ENCODE results near the gene ICAM4. TPM values are rescaled to one million over a fixed set of nuclear protein-coding genes. Genes with fewer than 3 reads are reported as not detected.

The ICAM4 gene
- total and polyA plus RNA-seq, 2 of the 13 experiments (the other 11 are each of a cell fraction or from before 2014, with no cell fraction given): 2.9 to 4.0 TPM

DNA sequence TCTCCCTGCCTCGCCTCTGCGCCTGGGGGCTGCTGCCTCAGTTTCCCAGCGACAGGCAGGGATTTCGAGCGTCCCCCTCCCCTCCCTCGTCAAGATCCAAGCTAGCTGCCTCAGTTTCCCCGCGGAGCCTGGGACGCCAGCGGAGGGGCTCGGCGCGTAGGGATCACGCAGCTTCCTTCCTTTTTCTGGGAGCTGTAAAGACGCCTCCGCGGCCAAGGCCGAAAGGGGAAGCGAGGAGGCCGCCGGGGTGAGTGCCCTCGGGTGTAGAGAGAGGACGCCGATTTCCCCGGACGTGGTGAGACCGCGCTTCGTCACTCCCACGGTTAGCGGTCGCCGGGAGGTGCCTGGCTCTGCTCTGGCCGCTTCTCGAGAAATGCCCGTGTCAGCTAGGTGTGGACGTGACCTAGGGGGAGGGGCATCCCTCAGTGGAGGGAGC is 16.6 kb upstream of the ICAM4 start:
- peak overlapping the region; percentile 87 for H3K4me2 ChIP-seq (ENCODE audit: low read depth, low read length)
- ChIA-PET CTCF (ENCODE audit: low intra/inter-chr PET ratio, low total read pairs) (interaction anchor here (3.6 kb wide), 1 partner anchor 119 kb away, joined by 47 read pairs; no protein-coding TSS in a partner anchor), POLR2A (interaction anchor here (0.7 to 6.5 kb wide), 14 partner anchors 10 to 139 kb away, joined by 3 to 149 read pairs (median 10); partner anchors contain the start of genes CDC37, ICAM4, ICAM5 and MRPL4)
- H4K20me1 ChIP-seq (ENCODE audit: insufficient read depth, low read length): no peaks in the 10 kb centered on the region
- peak overlapping the region; percentile 68 to 81 (median 76) for H3K4me3 ChIP-seq (replicated peaks in 1 of 3; ENCODE audit: insufficient read depth in 1 of 3, low read depth in 2 of 3, low read length in 3 of 3)
- in situ Hi-C loops (cut with HindIII; ENCODE audit: extremely low pct_ligation_motif_present, low pct_unique_long_range_greater_than_20kb): loop anchor here (5.0 kb wide), 1 partner anchor 122 kb away; no protein-coding TSS in a partner anchor
- peak overlapping the region; percentile 79 for H3K9ac ChIP-seq (ENCODE audit: insufficient read depth, low read depth, low read length)
- H2AFZ ChIP-seq (ENCODE audit: low read length): no peak overlapping the region
- FAIRE-seq: no peak
- peak; percentile 14 for ATAC-seq
- no peaks in the 10 kb centered on the region for H3K27me3 ChIP-seq (ENCODE audit: control insufficient read depth in 1 of 2, insufficient read depth in 2 of 2, low read length in 2 of 2)
- H3K79me2 ChIP-seq (ENCODE audit: insufficient read depth, low read length): peaks cover 28% of the 10 kb centered on the region
- no peaks in the 10 kb centered on the region for H3K9me3 ChIP-seq (ENCODE audit: low read length)
- BruUV-seq (replicated peaks): no TSS peak
- WGBS (ENCODE audit: low lambda C conversion rate): 66% methylated on average over 27 of the region's 37 CpGs
- peak overlapping the region; percentile 85 for H3K27ac ChIP-seq (ENCODE audit: extremely low read length, insufficient read depth, low read length)
- DNase-seq (ENCODE audit: low spot score): no peak
- peaks cover 5 to 13% of the 10 kb centered on the region in 2 experiments; a peak in 3 of 5 replicates for H3K36me3 ChIP-seq (replicated peaks in 1 of 2; ENCODE audit: control insufficient read depth in 1 of 2, insufficient read depth in 2 of 2, low read length in 2 of 2)
- H3K4me1 ChIP-seq (ENCODE audit: insufficient read depth, low read length): peaks cover 65% of the 10 kb centered on the region
- intact Hi-C loops (cut with micrococcal nuclease; ENCODE audit: unreplicated experiment): loop anchor here (2.0 kb wide), 1 partner anchor 17 kb away; the partner anchor contains the start of gene ICAM4
- TF ChIP-seq TP53 (CRISPR knock-in tag; conservative IDR thresholded peaks at IDR 0.05): no peak
- TF ChIP-seq ZNF263 (CRISPR knock-in tag; IDR thresholded peaks at IDR 0.05): no peak
- TF ChIP-seq AGO2 (optimal IDR thresholded peaks at IDR 0.05; ENCODE audit: low read depth, low read length): peak; percentile 31
- TF ChIP-seq SRSF4 (IDR thresholded peaks at IDR 0.05; ENCODE audit: low read depth, low read length, poor library complexity, severe bottlenecking): no peak
- no peak for TF ChIP-seq ZNF570 (CRISPR knock-in tag; IDR thresholded peaks at IDR 0.05; ENCODE audit: borderline replicate concordance)
- no peak for TF ChIP-seq ZNF367 (CRISPR knock-in tag; IDR thresholded peaks at IDR 0.05; ENCODE audit: borderline replicate concordance)
- no peak for TF ChIP-seq MLLT10 (CRISPR knock-in tag; IDR thresholded peaks at IDR 0.05)
- TF ChIP-seq, protein P1, sequence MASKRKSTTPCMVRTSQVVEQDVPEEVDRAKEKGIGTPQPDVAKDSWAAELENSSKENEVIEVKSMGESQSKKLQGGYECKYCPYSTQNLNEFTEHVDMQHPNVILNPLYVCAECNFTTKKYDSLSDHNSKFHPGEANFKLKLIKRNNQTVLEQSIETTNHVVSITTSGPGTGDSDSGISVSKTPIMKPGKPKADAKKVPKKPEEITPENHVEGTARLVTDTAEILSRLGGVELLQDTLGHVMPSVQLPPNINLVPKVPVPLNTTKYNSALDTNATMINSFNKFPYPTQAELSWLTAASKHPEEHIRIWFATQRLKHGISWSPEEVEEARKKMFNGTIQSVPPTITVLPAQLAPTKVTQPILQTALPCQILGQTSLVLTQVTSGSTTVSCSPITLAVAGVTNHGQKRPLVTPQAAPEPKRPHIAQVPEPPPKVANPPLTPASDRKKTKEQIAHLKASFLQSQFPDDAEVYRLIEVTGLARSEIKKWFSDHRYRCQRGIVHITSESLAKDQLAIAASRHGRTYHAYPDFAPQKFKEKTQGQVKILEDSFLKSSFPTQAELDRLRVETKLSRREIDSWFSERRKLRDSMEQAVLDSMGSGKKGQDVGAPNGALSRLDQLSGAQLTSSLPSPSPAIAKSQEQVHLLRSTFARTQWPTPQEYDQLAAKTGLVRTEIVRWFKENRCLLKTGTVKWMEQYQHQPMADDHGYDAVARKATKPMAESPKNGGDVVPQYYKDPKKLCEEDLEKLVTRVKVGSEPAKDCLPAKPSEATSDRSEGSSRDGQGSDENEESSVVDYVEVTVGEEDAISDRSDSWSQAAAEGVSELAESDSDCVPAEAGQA (IDR thresholded peaks at IDR 0.05; ENCODE audit: low read depth): 0 out of 2 replicates have a peak, but pooled peaks have one; percentile 30
- TF ChIP-seq, protein P1 (CRISPR knock-in tag; IDR thresholded peaks at IDR 0.05; ENCODE audit: borderline replicate concordance): no peak
- TF ChIP-seq YY1 (IDR thresholded peaks at IDR 0.05; ENCODE audit: insufficient read depth, insufficient replicate concordance, low read depth, low read length): no peak
- no peak for TF ChIP-seq ZSCAN21 (CRISPR knock-in tag; IDR thresholded peaks at IDR 0.05; ENCODE audit: borderline replicate concordance)
- 0 out of 2 replicates have a peak, but pooled peaks have one; percentile 36 for TF ChIP-seq WIZ (CRISPR knock-in tag; IDR thresholded peaks at IDR 0.05)
- 0 out of 2 replicates have a peak, but pooled peaks have one; percentile 13 for TF ChIP-seq ZNF543 (CRISPR knock-in tag; IDR thresholded peaks at IDR 0.05)
- TF ChIP-seq ARID2 (CRISPR knock-in tag; IDR thresholded peaks at IDR 0.05; ENCODE audit: borderline replicate concordance): no peak
- no peak for TF ChIP-seq SRSF9 (IDR thresholded peaks at IDR 0.05; ENCODE audit: borderline replicate concordance, insufficient read depth, low read depth, low read length, poor library complexity, severe bottlenecking)
- TF ChIP-seq ASH2L (IDR thresholded peaks at IDR 0.05; ENCODE audit: insufficient read length, low read depth, low read length): no peak
- TF ChIP-seq ZFYVE20 (CRISPR knock-in tag; IDR thresholded peaks at IDR 0.05; ENCODE audit: borderline replicate concordance, low read depth): no peak
- TF ChIP-seq ZNF629 (CRISPR knock-in tag; conservative IDR thresholded peaks at IDR 0.05): no peak
- 0 out of 2 replicates have a peak, but pooled peaks have one; percentile 21 for TF ChIP-seq ZNF556 (CRISPR knock-in tag; IDR thresholded peaks at IDR 0.05; ENCODE audit: borderline replicate concordance)
